ENCODE measurements around the gene DACH1.

DACH1 gene

GRCh38 chr13:71702253-71702652, 164.8 kb downstream of the DACH1 start:
- no peak for DNase-seq (ENCODE audit: low read depth)

GRCh38 chr13:71701741-71702140, 165.3 kb downstream of the DACH1 start:
- no peak for DNase-seq (ENCODE audit: low read depth)

GRCh38 chr13:71699342-71699741, 167.7 kb downstream of the DACH1 start:
- DNase-seq (ENCODE audit: low read depth): no peak

GRCh38 chr13:71695662-71696061, 171.3 kb downstream of the DACH1 start:
- no peak for DNase-seq (ENCODE audit: low read depth)

GRCh38 chr13:71685072-71685471, 181.9 kb downstream of the DACH1 start:
- DNase-seq (ENCODE audit: low read depth): no peak

- DNase-seq (ENCODE audit: low read depth): no peak
Observed at GRCh38 chr13:71681901-71682613, 184.9 kb downstream of the DACH1 start.

GRCh38 chr13:71677124-71677523, 189.9 kb downstream of the DACH1 start:
- DNase-seq (ENCODE audit: low read depth): no peak

- DNase-seq (ENCODE audit: low read depth): no peak
Observed at GRCh38 chr13:71672512-71672911, 194.5 kb downstream of the DACH1 start.

- no peak for DNase-seq (ENCODE audit: low read depth)
Observed at GRCh38 chr13:71663431-71663830, 203.6 kb downstream of the DACH1 start.

- DNase-seq (ENCODE audit: low read depth): no peak
Observed at GRCh38 chr13:71661921-71662320, 205.1 kb downstream of the DACH1 start.

- no peak for DNase-seq (ENCODE audit: low read depth)
Observed at GRCh38 chr13:71659404-71659803, 207.6 kb downstream of the DACH1 start.

GRCh38 chr13:71645467-71645866, 221.5 kb downstream of the DACH1 start:
- no peak for DNase-seq (ENCODE audit: low read depth)

- DNase-seq (ENCODE audit: low read depth): no peak
Observed at GRCh38 chr13:71644579-71644978, 222.4 kb downstream of the DACH1 start.

GRCh38 chr13:71643448-71643860, 223.6 kb downstream of the DACH1 start:
- DNase-seq (ENCODE audit: low read depth): no peak

- DNase-seq (ENCODE audit: low read depth): no peak
Observed at GRCh38 chr13:71638751-71639150, 228.3 kb downstream of the DACH1 start.

GRCh38 chr13:71634602-71635443, 232.2 kb downstream of the DACH1 start:
- no peak for DNase-seq (ENCODE audit: low read depth)

- DNase-seq (ENCODE audit: low read depth): no peak
Observed at GRCh38 chr13:71634182-71634581, 232.8 kb downstream of the DACH1 start.

- no peak for DNase-seq (ENCODE audit: low read depth)
Observed at GRCh38 chr13:71632721-71633120, 234.3 kb downstream of the DACH1 start.

GRCh38 chr13:71632206-71632605, 234.8 kb downstream of the DACH1 start:
- DNase-seq (ENCODE audit: low read depth): no peak

GRCh38 chr13:71629167-71629566, 237.8 kb downstream of the DACH1 start:
- DNase-seq (ENCODE audit: low read depth): no peak

- DNase-seq (ENCODE audit: low read depth): no peak
Observed at GRCh38 chr13:71626421-71627117, 240.4 kb downstream of the DACH1 start.

GRCh38 chr13:71625694-71626093, 241.3 kb downstream of the DACH1 start:
- no peak for DNase-seq (ENCODE audit: low read depth)

Measured in activated T-helper 9 cell treated with anti-CD3 and anti-CD28 coated beads, Interleukin-2, amount 50 U/mL, for 16 hours (primary cell).